Measurements from ENCODE around the gene TMEM151A.

The TMEM151A gene

DNA sequence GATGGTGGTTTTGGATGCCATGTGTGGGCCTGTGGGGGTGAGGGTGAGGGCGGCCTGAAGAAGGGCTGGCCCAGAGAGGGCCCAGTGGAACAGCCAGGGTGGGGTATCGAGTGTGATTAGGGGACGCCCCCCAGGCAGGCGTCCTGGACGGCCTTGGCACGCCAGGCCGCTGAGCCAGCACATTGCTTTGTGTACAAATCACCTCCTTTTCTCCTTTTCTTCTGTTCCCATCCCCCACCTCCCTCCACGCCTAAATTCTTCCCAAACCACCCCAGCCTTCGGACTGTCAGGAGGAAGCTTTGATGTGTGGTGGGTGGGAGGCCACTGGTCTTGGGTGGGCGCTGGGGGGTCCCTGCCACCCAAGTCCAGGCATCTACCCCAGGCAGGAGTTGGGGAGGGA lies 33.0 kb downstream of the TMEM151A start:
- no peak for DNase-seq

DNA sequence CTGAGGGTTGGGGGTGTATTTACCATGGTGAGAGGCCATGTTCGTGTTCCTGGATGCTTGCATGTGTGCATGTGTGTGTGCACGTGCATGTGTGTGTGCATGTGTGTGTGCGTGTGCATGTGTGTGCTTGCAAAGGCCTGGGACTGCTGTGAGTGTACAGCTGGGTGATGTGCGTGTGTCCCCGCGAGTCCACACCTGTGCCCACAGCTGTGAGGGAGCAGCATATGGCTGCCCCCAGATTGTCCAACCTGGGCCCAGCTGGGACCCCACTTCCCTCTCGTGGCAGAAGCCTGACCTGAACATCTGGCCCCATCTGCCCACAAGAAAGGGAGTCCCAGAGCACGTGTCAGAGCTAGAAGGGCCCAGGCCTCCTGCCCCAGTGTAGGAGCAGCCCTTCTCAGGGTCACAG lies 33.6 kb downstream of the TMEM151A start:
- no peak for DNase-seq

DNA sequence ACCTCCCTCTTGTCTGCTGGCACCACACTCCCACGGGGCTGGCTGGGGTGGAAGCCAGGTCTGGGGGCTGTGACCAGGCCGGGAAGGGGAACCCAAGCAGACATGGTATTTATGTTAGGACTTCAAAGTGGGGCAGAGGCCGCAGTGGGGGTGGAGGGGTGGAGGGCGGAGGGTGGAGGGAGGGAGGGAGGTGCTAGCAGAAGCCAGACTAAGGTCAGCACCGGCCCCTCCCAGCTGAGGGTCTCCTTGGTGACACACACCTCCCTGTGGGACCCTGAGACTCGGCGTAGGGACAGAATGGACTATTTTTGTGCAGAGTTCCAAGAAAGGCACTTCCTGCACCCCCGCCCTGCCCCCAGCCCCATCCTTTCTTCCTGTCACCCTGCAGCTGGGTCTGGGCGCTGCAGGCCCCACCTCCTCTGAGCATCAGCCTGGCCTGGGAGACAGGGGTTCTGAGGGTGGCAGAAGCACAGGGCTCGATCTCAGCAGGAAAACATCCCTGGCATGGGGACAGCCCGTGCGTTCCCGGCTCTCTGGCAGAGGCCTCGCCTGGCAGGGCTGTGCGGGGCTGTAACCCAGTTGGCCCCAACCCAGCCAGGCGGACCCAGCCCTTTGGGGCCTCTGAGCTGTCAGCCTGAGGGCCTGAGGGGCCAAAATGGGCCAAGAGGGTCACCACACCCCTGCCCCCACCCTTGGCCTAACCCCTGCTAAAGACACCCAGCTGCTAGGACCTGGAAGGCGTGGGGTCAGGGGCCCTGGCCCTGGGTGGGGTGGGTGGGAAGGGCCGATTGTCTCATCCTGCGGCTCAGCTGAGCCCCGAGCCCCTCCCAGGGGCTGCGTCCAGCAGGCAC lies 34.8 kb downstream of the TMEM151A start:
- DNase-seq = peak; percentile 69

DNA sequence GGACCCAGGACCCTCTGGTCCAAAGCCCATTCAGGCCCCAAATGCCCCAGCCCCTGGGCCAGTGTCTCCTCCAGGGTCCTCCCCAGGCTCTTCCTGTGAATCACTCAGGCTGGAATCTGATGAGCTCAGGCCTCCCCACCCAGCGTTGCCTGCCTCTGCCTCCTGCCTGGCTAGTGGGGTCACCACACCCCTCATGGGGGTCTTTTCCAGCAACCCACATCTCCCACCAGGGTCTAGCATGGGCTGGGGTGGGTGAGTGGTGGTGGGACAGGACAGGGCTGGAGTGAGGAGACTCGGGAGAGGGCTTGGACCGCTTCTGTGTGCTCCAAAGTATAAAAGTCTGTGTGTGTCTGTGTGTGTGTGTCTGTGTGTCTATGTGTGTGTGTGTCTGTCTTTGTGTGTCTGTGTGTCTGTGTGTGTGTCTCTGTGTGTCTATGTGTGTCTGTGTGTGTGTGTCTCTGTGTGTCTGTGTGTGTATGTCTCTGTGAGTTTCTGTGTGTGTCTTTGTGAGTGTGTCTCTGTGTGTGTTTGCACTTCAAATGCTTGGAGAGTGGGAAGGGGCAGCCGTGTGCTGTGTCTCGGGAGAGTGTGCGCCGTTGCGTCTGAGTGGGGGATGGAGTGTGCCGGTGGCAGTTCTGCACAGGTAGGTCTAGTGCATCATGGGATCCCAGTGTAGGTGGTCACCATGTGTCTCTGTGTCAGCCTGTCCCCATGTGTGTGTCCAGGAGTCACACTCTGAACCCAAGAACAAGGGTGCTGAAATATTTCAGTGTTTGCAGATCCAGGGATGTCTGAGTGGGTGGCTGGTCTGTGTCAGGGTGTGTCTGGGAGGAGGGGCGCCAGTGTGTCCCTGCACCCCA lies 35.7 kb downstream of the TMEM151A start:
- DNase-seq = no peak

DNA sequence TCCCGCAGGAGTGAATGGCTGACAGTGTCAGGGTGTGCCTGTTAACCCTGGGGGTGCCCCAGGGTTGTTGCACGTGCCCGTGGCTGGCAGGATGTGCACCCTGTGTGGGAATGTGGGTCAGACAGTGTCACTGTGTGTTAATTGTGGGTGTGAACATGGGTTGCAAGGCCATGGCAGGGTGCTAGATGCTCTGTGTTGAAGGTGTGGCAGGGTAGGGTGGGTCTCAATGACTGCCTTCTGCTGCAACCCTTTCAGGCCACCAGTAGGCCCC lies 36.3 kb downstream of the TMEM151A start:
- peak; percentile 39 for DNase-seq

DNA sequence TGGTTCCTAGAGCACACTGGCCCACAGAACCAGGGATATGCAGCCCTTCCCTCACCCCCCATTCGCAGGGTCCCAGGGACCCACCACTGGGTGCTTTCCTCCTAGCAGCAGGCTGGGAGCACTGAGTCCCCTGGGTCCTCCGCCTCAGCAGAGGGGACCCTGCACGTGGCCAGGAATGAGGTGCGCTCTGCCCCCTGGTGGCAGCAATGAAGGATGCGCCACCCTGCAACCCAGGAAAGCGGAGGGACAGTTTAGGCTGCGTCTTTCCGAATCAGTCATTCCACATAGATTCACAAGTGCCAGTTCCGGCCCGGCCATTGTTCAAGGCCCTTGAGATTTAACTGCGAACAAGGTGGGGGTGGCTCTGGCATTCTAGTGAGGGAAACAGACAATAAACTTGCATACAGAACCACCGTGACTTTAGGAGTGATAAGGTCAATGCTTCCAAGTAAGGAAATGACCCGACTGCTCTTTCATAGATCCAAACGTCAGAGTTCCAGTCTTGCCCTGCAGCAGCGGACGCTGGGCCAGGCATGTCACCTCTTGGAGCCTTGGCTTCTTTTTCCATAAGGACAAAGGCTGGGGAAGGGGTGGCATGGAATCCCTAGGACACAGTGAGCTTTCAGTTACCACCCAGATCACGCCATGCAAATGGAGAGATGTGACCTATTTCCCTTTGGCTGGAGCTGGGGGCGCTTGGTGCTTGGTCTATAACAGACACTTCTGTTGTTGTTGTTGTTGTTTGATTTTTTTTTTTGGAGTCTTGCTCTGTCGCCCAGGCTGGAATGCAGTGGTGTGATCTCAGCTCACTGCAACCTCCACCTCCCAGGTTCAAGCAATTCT lies 36.8 kb downstream of the TMEM151A start:
- peak; percentile 82 for DNase-seq

DNA sequence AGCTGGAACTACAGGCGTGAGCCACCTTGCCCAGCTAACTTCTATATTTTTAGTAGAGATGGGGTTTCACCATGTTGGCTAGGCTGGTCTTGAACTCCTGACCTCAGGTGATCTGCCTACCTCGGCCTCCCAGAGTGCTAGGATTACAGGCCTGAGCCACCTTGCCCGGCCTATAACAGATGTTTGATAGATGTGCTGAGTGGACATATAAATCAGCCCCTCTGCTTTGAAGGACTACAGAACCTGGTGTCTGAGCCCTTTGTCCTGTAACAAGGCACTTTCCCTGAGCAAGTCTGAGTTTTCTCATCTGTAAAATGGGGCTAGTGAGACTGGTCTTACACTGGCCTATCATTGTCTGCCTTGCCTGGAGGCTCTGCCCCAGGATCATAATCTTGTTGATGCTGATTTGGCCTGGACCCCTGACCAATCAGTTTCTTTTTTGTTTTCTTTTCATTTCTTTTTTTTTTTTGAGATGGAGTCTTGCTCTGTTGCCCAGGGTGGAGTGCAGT lies 37.5 kb downstream of the TMEM151A start:
- DNase-seq = no peak

DNA sequence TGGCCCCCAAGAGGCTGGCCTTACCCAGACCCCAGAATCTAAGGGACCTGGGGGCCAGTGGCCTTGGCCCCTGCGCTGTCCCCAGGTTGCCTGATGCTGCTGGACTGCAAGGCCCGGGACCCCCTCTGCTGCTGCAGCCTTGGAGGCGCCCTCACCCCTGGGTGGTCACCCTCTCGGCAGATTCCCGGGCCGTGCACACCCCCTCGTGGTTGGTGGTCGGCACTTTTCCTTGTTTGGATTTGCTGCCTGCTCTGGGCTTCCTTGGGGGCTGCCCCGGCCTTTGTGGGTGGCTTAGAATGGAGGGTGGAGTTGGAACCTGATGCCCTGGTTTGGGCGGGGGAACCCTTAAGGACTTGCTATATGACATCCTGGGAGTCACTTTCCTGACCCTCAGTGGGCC lies 39.2 kb downstream of the TMEM151A start:
- no peak for DNase-seq

DNA sequence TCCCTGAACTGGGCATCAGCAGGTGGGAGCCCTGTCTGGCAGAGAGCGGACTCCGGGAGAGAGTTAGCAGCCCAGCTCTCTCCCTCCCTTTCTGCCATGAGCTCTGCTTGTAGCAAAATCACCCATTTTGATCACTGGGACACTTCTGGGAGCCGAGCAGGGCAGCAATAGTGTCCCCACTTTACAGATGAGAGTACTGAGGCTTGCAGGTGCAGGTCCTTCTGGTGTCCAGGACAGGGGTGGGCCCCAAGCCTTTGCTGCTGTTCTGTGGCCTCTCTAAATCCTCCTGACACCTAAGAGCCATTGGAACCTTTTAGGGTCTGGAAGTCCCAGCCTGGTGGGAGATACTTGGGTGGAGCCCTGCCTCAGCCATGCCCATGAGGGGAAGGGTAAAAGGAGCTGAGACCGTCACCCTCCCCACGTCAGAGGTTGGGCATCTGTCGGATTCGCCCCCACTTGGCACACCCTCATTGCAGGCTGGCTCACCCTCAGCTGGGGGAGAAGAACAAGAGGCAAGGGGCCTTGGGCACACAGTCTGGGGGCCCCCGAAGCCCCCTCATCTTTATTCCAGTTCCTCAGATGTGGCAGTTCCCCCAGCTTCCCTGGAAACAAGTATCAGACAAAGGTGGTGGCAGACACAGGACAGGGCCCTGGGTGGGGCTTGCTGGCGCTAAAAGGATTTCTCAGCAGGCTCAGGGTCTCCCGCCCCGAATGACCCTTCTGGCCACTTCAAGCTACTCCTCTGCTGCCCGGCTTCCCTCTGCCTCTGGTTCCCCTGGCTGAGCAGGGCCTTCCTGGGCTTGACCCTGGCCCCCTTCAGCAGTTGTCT lies 40.1 kb downstream of the TMEM151A start:
- DNase-seq = no peak

DNA sequence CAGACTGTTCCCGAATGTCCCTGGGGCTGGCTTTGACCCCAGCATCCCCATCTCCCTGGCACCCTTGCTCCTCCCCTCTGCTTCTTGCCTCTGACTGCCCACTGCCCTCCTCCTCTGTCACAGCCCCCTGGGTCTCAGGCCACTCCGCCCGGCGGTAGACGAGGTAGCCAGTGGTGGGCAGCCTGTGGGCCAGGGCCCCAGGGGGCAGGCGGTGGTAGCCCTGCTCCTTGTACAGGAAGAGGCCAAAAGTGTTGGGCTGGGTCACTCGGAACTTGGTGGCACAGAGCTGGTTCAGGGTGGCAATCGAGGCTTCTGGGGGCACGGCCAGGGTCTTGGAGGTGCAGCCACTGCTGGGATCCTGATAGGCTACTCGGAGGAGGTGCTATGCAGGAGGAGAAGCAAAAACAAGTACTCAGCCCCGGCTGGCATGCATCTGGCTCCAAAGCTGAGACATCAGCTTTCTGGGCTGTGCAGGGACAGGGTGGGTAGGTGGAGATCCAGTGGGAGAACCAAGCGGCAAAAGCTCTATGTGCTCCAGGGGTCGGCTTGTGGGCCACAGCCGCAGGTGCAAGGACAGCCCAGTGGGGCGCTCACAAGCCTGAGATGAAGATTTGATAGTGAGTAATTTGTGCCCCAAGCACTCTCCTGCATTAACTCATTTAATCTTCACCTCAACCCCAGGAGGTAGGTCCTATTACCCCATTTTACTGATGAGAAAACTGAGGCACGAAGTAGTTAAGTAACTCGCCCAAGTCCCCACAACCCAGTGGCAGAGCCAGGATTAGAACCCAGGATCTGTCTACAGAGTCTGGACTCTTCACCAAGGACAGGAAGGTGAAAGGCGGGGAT lies 40.9 kb downstream of the TMEM151A start:
- no peak for DNase-seq

DNA sequence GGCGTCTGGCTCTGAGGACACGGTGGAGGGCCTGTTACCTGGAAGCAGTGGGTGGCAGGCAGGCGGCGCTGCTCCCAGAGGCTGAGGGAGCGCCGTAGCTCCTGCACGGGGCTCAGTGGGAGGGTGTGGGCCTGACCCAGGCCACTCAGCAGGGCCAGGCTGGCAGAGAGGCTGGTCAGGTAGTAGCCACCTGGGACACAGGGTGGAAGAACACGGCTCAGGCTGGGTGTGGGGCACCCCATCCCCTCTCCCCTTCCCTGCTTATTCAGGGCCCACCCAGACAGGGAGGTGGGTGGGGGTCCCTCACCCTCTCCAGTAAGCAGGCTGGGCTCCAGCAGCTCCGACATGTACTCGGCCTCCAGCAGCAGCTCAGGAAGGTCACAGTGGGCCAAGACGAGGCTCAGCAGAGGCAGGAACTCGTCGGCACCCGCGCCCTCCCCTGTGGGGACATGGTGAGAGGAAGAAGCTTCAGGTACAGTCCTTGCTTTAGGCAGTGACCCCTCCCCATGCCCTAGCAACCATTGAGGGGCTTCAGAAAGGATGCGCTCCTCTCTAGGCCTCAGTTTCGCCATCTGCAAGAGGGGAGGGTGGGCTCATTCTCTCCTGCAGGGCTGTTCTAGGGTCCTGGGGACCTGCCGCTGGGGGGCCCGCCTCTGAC lies 41.7 kb downstream of the TMEM151A start:
- no peak for DNase-seq

DNA sequence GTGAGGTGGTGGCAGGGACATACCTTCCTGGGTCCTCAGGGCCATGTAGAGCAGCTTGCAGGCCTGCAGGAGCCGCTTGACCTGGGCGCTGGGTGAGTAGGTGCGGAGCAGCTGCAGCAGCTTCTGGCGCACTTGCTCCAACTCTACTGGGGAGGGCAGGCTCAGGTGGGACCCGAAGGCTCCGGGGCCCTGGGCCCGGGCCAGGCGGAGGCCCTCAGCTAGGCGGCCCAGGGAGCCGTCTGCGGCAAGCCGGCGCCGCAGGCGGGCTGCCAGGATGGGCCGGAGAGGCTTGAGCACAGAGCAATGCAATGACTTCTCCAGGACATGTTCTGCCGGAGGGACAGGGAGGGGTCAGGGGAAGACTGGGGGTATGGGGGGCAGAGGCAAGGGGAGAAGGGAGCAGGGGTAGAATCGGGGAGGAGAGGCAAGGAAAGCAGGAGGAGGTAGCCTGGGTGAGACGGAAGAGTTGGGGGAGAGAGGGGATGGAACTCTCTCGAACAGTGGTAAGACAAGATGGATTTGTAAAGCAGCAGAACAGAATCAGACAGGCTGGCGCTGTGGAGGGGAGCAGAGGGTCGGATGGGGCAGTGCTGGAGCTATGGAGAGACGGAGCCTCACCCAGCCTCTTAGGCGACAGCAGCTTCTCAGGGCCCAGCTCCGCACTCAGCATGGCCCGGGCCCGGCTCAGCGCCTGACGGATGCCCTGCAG lies 42.4 kb downstream of the TMEM151A start:
- DNase-seq = no peak

DNA sequence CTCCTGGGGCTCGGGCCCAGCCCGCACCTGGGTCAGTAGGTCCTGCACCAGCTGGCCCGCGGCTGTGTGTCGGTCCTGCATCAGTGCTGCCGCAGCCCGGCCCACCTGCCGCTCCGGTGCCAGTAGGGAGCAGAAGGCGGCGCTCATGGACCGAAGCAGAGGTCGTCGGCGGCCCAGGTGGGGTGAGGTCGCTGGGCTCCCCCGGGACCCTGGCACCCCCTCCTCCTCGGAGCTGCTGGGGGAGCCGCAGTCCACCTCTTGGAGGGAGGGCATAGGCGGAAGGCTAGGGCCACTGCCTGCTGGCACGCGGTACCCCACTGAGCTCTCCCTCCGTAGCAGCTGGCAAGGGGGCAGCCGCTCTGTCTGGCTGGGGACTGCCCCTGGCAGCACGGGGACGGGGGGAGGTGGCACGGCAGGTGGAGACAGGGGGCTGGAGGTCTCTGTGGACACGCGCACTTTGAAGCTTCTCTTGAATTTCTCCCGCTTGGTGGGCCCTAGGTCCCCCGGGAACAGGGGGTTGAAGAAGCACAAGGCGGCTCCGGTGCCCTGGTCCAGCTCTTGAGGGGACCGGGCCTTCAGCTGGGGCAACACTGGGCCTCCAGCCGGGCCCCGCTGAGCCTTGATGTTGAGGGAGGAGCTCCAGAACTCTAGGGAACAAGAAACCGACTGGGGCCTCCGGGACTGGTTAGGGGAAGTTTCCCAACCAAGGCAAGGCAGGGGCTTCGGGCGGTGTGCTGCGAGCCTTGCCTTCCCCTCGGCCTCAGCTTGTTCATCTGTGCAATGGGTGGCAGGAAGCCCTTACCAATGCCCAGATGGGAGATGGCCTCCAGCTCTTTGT lies 43.1 kb downstream of the TMEM151A start:
- DNase-seq = no peak

DNA sequence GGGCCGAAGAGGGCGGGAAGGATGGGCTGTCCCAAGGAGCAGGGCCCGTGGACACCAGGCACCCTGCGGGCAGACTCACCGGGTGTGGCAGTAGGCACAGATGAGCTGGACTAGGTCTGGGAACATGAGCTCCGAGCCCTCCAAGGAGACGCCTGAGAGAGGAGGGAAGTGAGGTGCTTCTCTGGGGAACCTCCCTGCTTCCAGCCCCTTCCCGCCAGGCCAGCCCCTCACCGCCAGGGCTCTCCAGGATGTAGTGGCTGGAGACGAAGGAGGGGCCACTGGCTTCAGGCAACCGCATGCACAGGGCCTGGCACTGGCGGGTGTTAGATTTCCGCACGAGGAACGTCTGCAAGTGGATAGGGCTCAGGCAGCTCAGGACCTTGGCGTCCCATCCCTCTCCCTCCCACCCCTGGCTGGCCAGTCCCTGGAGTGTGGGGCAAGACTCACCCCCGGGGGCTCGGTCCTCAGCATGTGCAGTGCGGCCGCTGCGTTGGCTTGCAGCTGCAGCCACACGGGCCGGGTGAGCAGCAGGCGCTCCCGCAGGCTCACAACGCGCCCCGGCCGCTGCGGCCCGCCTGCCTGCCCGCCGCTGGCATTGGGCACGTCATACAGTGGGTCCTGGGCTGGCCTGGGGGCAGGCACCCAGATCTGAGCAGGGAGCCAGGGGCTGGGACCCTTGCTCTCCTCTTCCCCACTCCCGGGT lies 44.0 kb downstream of the TMEM151A start:
- DNase-seq = peak; percentile 67

DNA sequence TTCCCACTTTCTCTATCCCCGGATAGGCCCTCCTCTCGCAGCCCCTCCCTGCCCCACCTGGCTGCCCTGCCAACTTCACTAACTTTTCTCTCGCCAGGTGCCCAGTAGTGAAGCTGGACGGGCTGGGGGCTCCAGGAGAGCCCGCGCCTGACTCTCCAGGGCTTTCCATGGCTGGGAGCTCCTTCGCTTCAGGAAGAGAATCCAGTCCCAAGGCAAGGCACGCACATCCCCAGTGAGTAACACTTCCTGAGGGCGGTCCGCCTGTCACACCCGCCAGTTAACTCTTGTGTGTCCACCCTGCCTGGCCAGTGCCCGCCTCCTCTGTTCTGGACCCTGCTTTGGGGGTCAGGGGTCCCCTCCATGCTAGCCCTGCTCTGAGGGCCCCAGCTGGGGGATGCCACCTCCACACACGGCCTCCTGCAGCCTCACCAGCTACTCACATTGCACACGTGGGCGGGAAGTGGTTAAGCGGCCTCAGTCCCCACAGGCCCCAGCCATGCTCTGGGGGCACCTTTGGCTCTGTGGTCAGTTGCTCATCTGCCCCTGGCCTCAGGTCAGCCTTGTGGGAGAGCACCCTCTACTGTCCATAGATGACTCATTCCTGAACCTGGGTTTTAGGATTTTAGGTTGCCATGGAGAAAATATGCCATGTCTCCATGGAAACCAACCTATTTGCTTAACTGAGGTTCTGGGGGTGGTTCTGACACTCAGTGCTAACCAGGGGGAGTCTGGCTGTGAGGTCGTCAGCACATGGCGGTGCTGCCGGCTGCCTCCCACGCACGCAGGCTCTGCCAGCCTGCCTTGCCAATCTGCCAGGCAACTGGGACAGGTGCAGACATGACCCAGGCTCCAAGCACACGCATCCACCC lies 44.8 kb downstream of the TMEM151A start, which contains the start of gene RIN1:
Gene RIN1, minus strand, starts transcription at position 201 of the 869 bp plus-strand sequence. Its CDS starts 32 bp downstream, at position 169.
- DNase-seq = peak; percentile 73

DNA sequence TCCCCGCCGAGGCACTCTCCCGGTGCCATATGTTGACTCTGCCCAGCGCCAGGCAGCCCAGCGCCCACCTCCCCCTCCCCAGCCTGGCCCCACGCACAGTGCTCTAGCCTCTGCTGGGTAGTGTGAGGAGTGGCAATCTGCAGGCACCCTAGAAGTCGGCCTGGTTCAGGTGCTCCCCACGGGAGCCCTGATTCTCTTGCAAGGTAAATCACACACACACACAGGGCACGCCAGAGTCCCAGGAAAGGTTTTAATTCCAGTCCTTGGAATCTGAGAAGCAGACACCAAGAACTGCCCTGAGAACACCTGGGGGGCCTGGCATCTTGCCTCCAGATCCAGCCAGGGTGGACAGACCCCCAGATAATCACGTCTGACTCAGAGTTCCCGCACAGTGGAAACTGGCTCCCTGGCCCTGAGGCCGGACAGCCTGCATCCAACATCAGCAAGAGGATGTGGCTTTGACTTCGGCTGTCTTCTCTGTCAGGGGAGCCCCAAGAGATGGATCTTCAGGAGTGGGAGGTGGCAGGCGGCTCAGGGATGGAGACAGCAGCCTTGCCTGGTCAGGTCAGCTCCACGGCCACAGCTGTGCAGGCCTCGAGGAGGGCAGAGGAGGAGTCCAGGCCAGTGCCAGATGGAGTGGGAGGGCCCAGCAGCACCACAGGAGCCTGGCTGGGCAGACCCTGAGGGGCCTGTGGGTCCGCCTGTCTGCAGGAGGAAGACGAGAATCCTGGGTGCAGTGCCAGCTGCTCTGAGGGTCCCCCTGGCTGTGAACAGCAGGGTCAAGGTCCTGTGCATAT lies 45.6 kb downstream of the TMEM151A start:
- DNase-seq = no peak
